CD4-positive, alpha-beta T cell treated with Interleukin-4 for 4 hours (primary cell): ENCODE measurements around the gene C8A.

Experiments
- DNase-seq: peaks from one replicate; pipeline ENCODE4 v3.0.0-alpha.2; 2020

The C8A gene

GRCh38 chr1:56929492-56929891 lies 74.9 kb downstream of the C8A start:
- no peak for DNase-seq

DNA sequence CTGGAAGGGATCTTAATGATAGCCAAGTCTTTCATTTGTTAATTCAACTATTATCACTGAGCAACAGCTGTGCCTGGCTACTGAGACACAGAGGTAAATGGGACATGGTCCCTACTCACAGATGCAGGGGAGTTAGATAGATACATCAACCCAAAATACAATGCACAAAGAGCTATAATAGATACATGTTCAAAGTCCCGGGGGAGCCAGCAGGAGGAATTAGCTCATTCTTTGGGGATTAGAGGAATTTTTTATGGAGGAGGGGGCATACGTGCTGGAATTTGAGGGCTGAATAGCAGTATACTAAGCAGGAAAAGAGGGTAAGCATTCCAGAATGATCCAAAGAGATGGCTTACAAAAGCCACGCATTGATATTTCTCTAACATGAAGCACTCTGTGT lies 76.6 kb downstream of the C8A start:
- no peak for DNase-seq

DNA sequence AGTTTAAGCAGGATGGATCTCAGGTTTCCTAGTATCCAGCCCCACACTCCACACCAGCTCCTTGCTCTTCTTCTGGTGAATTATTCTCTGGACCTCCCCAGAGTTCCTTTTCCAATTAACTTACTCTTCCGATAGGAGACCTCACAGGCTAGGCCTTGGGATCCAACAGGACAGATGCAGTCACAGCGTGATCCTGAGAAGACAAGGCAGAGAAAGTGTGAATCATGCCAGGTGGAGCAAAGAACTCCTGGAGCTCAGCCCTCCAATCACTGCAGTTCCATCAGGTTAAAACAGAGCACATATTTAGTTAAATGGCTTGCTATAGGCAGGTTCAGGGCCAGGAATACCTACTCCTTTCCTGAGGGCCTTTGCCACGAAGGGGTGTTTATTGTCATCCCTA lies 77.1 kb downstream of the C8A start:
- no peak for DNase-seq

DNA sequence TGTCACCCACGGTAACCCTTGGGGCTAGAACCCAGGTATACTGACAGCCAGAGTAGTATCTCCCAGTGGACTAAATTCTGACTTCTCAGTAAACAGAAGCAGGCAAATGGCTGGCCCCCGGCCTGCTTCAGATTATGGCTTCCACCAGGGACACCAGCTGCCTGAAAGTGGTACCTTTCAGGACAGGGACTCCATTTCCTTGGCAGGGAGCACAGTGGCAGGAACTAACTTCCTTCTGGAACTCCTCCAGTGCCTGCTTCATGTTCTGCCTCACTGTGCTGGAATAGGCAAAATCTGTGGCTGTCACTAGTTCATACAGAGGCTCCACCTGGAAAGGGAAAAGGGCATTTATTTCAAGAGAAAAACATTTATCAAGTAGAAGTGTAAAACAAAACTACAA lies 78.6 kb downstream of the C8A start:
- DNase-seq = no peak

GRCh38 chr1:56933606-56934005 lies 79.0 kb downstream of the C8A start:
- DNase-seq = no peak

- no peak for DNase-seq
Observed at GRCh38 chr1:56934430-56935060, 79.9 kb downstream of the C8A start.

GRCh38 chr1:56938646-56939045 lies 84.0 kb downstream of the C8A start:
- no peak for DNase-seq

GRCh38 chr1:56939209-56939608 lies 84.6 kb downstream of the C8A start:
- no peak for DNase-seq

GRCh38 chr1:56940039-56940438 lies 85.4 kb downstream of the C8A start:
- DNase-seq = no peak

DNA sequence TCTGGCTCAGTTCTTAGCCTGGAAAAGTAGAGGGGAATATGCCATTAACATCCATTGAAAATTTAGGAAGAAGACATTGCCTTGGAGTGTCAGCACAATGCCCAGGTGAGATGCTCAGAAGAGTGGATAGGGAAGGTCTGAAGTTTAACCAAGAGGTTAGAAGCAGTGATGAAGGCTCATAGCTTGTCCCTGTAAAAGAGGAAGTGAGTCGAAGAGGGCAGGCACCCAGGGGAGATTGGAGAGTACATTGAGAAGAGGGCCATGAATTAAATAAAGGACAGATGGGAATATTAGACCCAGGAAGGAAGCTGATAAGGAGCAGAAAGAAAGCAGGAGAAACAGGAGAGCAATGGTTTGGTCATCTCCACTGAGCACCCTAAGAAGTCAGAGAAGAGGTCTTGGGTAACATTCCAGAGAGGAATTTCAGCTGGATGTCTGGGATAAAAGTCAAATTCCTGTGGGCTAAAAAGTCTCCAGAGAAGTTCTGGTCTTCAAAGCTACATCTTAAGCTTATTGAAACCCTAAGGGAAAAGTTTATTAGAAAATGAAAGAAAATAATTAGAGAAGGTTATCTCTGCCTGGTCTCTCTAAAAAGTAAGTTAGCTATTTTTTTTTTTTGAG lies 93.9 kb downstream of the C8A start:
- DNase-seq = no peak

- DNase-seq = no peak
Observed at GRCh38 chr1:56952501-56952900, 97.9 kb downstream of the C8A start.

GRCh38 chr1:56953386-56953785 lies 98.8 kb downstream of the C8A start:
- DNase-seq = no peak

DNA sequence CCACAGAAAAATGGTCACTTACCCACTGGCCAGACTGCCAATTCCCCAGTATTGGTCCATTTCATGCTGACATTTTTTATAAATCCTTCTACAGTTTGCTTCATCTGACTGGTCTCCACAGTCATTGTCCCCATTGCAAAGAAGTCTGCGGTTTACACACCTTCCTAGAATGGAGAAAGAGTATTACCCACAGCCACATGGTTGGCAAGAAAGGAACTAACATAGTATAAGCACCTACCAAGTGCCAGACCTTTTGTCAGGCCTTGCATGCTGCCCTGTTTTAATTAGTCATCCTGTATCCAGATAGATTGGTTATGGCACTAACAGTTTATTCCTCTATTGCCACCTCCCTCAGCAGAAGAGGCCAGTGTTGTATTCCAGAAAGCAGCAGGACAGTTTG lies 100.1 kb downstream of the C8A start:
- DNase-seq = no peak

- DNase-seq = no peak
Observed at GRCh38 chr1:56957931-56958330, 103.3 kb downstream of the C8A start.

GRCh38 chr1:56958526-56958925 lies 103.9 kb downstream of the C8A start:
- no peak for DNase-seq

GRCh38 chr1:56961426-56961825 lies 106.8 kb downstream of the C8A start:
- DNase-seq = no peak

GRCh38 chr1:56963667-56964066 lies 109.1 kb downstream of the C8A start:
- no peak for DNase-seq

DNA sequence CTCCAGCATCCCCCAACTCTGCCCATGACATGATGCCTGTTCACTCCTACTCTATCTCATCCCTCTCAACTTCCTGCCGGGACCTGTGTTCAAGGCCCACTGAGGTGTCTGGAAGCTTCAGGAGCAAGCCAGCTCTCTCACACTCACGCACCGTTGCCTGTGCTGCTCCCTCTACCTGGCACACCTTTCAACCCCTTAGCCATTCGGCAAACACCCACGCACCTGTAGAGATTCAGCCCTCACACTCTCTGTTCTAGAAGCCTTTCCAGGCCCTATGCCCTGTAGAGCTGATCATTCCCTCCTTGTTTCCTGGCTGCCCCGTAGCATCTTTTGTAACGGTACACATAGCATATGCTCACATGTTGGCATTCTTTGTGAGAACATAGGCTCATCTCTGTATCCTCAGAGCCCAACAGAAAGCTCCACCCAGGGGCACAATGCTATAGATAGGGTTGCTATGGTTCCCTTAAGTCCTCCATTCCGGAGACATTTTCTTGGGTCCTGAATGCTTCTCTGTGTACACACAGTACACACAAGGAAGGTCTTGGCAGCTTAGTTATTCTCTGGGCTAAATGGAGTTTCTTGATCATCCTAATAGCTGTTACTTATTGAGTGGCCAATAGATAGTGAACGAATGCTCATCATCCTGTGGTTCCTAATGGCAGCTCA lies 109.9 kb downstream of the C8A start:
- no peak for DNase-seq

DNA sequence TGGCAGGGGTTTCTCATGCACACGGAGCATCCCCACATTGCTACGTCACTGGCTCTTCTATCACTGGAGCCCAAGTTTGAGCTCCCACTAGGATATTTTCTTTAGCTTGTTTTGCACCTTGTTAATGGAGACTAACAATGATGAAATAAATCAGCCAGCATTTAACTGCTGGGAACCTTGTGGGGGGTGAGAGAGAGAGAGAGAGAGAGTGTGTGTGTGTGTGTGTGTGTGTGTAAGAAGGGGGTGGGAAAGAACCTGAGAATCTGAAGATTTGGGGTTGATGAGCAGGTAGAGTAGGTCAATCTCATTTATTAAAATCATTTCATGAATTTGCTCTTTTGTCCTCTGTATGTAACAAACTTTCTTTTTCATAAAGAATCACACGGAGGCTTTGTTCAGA lies 110.6 kb downstream of the C8A start:
- DNase-seq = no peak

DNA sequence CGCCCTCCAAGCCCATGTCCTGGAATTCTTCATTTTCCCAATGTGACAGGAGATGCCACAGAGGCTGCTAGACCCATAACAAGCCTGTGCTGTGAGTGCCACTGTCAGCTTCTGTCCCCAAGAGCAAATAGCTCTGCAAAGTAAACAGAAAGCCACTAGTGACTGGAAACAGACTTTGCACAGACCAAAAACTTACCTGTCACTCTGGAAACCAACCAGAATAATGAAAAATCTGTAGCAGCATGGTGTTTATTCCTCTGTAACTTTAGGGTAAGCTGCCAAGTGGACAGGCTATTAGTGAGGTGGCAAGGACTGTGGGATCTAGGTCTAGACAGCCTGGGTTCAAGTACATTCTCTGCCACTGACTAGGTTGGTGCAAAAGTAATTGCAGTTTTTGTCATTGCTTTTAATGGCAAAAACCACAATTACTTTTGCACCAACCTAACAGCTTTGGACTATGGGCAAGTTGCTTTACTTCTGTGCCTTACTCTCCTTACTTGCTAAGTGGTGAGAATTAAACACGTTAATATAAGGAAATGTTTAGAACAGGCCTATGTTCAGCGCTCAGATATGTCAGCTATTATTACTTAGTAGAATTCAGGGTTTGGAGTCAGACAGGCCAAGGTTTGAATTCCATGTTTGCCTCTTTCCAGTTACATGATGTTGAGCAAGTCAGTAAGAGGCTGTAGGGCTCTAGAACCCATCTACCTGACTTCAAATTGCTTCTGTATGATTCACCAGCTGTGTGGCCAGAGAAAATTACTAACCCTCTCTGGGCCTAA lies 111.5 kb downstream of the C8A start, which contains the start of gene C8B:
C8B (minus strand) TSS at position 100 of the 782 bp plus-strand sequence; CDS start at position 33, 67 bp downstream.
- DNase-seq = no peak

- no peak for DNase-seq
Observed at GRCh38 chr1:56966698-56966999, 112.1 kb downstream of the C8A start.

DNA sequence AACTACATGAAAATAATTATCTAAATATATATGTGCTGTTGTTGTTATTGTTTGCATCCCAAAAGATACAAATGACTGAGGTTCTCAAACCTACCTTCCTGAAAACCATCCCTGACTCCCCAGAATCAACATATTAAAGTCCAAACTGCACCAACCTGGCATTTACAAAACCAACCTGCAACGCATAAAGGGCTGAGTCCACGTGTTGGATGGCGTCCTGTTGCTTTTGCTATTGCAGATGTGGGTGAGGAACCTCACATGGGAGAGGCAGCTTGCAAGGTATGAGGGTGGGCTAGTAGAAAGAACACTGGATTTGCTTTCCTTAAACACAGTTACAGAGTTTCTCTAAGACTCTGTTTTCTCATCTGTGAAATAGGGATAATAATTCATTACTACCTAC lies 112.8 kb downstream of the C8A start:
- no peak for DNase-seq
